ENCODE results near the gene ETS1.

- TF ChIP-seq EZH2 (IDR thresholded peaks at IDR 0.05), result no peak
- no peak for TF ChIP-seq POLR2AphosphoS5 (IDR thresholded peaks at IDR 0.05; ENCODE audit: borderline replicate concordance, low read depth, low read length)
- TF ChIP-seq FOXP2 (optimal IDR thresholded peaks at IDR 0.05; ENCODE audit: control extremely low read depth, extremely low read length, insufficient read depth), result no peak
These were observed 104.1 kb downstream of the ETS1 start for GRCh38 chr11:128483211-128483788.

Data from SK-N-MC (cell line).